ENCODE measurements around the gene METTL22.

METTL22 gene

GRCh38 chr16:8611886-8612600, 9.5 kb upstream of the METTL22 start:
- Histone ChIP-seq H3K4me3 (ENCODE audit: low read depth, low read length) (no peak overlapping the region), H3K36me3 (no peaks in the 10 kb centered on the region), H3K27me3 (ENCODE audit: insufficient read depth, low read depth, severe bottlenecking) (peaks cover 28% of the 10 kb centered on the region), H3K27ac (no peak overlapping the region), H3K9me3 (ENCODE audit: severe bottlenecking) (no peaks in the 10 kb centered on the region)
- TF ChIP-seq CTCF (IDR thresholded peaks at IDR 0.05; ENCODE audit: low read depth, low read length), result no peak
- DNase-seq, result no peak

- Histone ChIP-seq H3K27me3 (ENCODE audit: insufficient read depth, low read depth, severe bottlenecking) (peaks cover 11% of the 10 kb centered on the region), H3K27ac (no peak overlapping the region), H3K9me3 (ENCODE audit: severe bottlenecking) (no peaks in the 10 kb centered on the region), H3K36me3 (no peaks in the 10 kb centered on the region), H3K4me3 (ENCODE audit: low read depth, low read length) (no peak overlapping the region)
- no peak for DNase-seq
- TF ChIP-seq CTCF (IDR thresholded peaks at IDR 0.05; ENCODE audit: low read depth, low read length), result no peak
Measured at GRCh38 chr16:8614435-8615029, 7.0 kb upstream of the METTL22 start.

- Histone ChIP-seq H3K4me3 (ENCODE audit: low read depth, low read length) (no peak overlapping the region), H3K27ac (no peak overlapping the region)
Measured at GRCh38 chr16:8619671-8620370, 1.7 kb upstream of the METTL22 start.

GRCh38 chr16:8620535-8620934, 963 bp upstream of the METTL22 start:
- Histone ChIP-seq H3K4me3 (ENCODE audit: low read depth, low read length) (no peak overlapping the region), H3K27ac (no peak overlapping the region), H3K27me3 (ENCODE audit: insufficient read depth, low read depth, severe bottlenecking) (no peaks in the 10 kb centered on the region), H3K9me3 (ENCODE audit: severe bottlenecking) (no peaks in the 10 kb centered on the region), H3K36me3 (peaks cover 10% of the 10 kb centered on the region)
- no peak for DNase-seq
- TF ChIP-seq CTCF (IDR thresholded peaks at IDR 0.05; ENCODE audit: low read depth, low read length), result no peak

More at GRCh38 chr16:8619671-8620370, 1.7 kb upstream of the METTL22 start:
- Histone ChIP-seq H3K36me3 (peaks cover 4% of the 10 kb centered on the region; the same call in 1 of the 2 replicates), H3K9me3 (ENCODE audit: severe bottlenecking) (no peaks in the 10 kb centered on the region), H3K27me3 (ENCODE audit: insufficient read depth, low read depth, severe bottlenecking) (no peaks in the 10 kb centered on the region)
- TF ChIP-seq CTCF (IDR thresholded peaks at IDR 0.05; ENCODE audit: low read depth, low read length), result no peak
- no peak for DNase-seq

- no peak overlapping the region for H3K27ac ChIP-seq
Measured at GRCh38 chr16:8621222-8621571, 301 bp upstream of the METTL22 start.

More at GRCh38 chr16:8621222-8621571, 301 bp upstream of the METTL22 start:
- Histone ChIP-seq H3K9me3 (ENCODE audit: severe bottlenecking) (no peaks in the 10 kb centered on the region), H3K36me3 (peaks cover 16% of the 10 kb centered on the region), H3K4me3 (ENCODE audit: low read depth, low read length) (peak overlapping the region; percentile 85), H3K27me3 (ENCODE audit: insufficient read depth, low read depth, severe bottlenecking) (no peaks in the 10 kb centered on the region)
- no peak for TF ChIP-seq CTCF (IDR thresholded peaks at IDR 0.05; ENCODE audit: low read depth, low read length)
- no peak for DNase-seq

All from WERI-Rb-1 (cell line).